AG09309 (cell line): ENCODE data around the gene DTHD1.
A peak's percentile ranks its signal among the peaks of the same experiment; 100 is the strongest.

Source experiments
- DNase-seq: peaks from one replicate; pipeline ENCODE4 v3.0.0-alpha.2; 2010; ENCODE audit warnings: low read depth
- H3K4me3 ChIP-seq: 2 replicates; pipeline ENCODE4 v1.5.1; 2011; ENCODE audit warnings: mild to moderate bottlenecking, low read depth, low read length, moderate library complexity; ENCODE audit not compliant: control insufficient read depth
- TF ChIP-seq, protein P1 (sequence below): IDR thresholded peaks from 2 replicates; pipeline ENCODE4 v1.5.1; 2011; ENCODE audit warnings: mild to moderate bottlenecking, low read depth, low read length, inconsistent platforms; ENCODE audit not compliant: insufficient read depth, control insufficient read depth; ENCODE audit errors: missing control alignments

The DTHD1 gene

GRCh38 chr4:36351082-36351666, 69.8 kb downstream of the DTHD1 start:
- DNase-seq = no peak
- no peak overlapping the region for H3K4me3 ChIP-seq

GRCh38 chr4:36353998-36354397, 72.6 kb downstream of the DTHD1 start:
- TF ChIP-seq, protein P1, sequence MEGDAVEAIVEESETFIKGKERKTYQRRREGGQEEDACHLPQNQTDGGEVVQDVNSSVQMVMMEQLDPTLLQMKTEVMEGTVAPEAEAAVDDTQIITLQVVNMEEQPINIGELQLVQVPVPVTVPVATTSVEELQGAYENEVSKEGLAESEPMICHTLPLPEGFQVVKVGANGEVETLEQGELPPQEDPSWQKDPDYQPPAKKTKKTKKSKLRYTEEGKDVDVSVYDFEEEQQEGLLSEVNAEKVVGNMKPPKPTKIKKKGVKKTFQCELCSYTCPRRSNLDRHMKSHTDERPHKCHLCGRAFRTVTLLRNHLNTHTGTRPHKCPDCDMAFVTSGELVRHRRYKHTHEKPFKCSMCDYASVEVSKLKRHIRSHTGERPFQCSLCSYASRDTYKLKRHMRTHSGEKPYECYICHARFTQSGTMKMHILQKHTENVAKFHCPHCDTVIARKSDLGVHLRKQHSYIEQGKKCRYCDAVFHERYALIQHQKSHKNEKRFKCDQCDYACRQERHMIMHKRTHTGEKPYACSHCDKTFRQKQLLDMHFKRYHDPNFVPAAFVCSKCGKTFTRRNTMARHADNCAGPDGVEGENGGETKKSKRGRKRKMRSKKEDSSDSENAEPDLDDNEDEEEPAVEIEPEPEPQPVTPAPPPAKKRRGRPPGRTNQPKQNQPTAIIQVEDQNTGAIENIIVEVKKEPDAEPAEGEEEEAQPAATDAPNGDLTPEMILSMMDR = no peak
- no peak for DNase-seq
- no peak overlapping the region for H3K4me3 ChIP-seq

More at GRCh38 chr4:36351082-36351666, 69.8 kb downstream of the DTHD1 start:
- TF ChIP-seq, protein P1 = peak; percentile 23

GRCh38 chr4:36358173-36358572, 76.8 kb downstream of the DTHD1 start:
- no peak for DNase-seq
- H3K4me3 ChIP-seq = no peak overlapping the region
- TF ChIP-seq, protein P1 = no peak

DNA sequence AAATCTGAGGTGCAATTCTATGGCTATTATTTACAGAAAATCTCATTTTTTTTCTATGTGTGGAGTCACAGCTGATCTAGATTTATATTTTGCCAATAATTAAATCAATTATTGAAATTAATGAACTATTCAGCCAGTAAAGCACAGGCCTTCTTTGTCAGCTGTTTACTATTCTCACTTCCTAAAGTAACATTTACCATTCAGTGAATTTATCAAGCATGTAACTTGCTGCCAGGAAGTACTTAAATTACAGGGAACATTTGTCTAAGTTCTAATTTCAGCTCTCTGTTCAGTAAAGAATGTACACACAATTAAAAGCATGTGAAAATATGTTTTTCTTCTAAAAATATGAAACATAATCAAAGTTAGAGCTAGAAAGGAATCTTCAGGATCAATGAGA, 79.3 kb downstream of the DTHD1 start:
- no peak for DNase-seq
- TF ChIP-seq, protein P1 = no peak
- H3K4me3 ChIP-seq = no peak overlapping the region

DNA sequence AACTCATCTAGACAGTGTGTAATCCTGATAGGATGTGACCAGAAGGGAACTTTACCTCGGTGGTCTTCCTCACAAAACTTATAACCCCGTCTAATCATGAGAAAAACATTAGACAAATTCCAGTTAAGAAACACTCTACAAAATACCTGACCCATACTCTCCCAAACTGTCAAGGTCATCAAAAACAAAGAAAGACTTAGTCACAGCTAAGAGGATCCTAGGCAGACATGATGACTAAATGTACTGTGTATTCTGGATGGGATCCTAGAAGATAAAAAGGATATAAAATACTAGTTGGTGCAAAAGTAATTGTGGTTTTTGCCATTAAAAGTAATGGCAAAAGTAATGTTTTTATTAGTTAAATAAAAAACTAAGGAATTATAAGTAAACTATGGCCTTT, 81.6 kb downstream of the DTHD1 start:
- DNase-seq = no peak
- TF ChIP-seq, protein P1 = no peak
- H3K4me3 ChIP-seq = no peak overlapping the region

DNA sequence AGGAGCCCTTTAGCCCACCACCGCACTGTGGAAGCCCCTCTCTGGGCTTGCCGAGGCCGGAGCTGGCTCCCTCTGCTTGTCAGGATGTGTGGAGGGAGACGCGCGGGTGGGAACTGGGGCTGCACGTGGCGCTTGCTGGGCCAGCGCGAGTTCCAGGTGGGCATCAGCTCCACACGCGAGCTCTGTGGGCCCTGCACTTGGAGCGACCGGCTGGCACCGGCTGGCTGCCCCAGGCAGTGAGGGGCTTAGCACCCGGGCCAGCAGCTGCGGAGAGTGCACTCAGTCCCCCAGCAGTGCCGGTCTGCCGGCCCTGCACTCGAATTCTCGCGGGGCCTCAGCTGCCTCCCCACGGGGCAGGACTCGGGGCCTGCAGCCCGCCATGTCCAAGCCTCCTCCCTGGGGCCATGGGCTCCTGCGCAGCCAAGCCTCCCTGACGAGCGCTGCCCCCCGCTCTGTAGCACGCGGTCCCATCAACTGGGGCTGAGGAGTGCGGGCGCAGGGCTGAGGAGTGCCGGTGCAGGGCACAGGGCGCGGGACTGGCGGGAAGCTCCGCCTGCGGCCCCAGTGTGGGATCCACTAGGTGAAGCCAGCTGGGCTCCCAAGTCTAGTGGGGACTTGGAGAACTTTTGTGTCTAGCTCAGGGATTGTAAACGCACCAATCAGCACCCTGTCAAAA, 93.6 kb downstream of the DTHD1 start:
- TF ChIP-seq, protein P1 = no peak
- no peak overlapping the region for H3K4me3 ChIP-seq
- no peak for DNase-seq

GRCh38 chr4:36385951-36386571, 104.6 kb downstream of the DTHD1 start:
- TF ChIP-seq, protein P1 = no peak
- no peak for DNase-seq

More at GRCh38 chr4:36385951-36386571, 104.6 kb downstream of the DTHD1 start:
- H3K4me3 ChIP-seq = no peak overlapping the region
